Measurements from ENCODE around the gene GAB4. TPM values are rescaled to one million over a fixed set of nuclear protein-coding genes. Genes with fewer than 3 reads are reported as not detected.
"Not testable (repeated sequence)": the region's sequence is repeated elsewhere in the genome, so short reads cannot be mapped to it uniquely, and the experiment has no call there.

The GAB4 gene
- total RNA-seq, 4 donors from 2014 or later = not detected

DNA sequence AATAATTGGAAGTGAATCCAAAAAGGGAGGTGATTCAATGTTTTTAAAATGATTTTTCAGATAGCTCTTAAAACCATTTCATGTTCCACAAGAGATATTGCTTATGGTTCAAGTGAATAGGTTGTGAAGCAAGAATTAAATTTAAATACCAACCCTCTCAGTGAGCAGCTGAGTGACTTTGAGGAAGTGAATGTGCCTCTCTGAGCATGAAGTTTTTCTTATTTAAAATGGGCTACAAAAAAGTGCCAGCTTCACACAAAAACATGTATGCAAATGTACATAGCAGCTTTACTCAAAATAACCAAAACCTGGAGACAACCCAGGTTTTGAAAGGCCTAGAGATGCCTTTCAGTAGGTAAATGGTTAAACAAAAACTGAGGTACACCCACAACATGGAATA lies 35.5 kb upstream of the GAB4 start:
- TF ChIP-seq POLR2A (IDR thresholded peaks at IDR 0.05) = no peak
- TF ChIP-seq, protein P1, sequence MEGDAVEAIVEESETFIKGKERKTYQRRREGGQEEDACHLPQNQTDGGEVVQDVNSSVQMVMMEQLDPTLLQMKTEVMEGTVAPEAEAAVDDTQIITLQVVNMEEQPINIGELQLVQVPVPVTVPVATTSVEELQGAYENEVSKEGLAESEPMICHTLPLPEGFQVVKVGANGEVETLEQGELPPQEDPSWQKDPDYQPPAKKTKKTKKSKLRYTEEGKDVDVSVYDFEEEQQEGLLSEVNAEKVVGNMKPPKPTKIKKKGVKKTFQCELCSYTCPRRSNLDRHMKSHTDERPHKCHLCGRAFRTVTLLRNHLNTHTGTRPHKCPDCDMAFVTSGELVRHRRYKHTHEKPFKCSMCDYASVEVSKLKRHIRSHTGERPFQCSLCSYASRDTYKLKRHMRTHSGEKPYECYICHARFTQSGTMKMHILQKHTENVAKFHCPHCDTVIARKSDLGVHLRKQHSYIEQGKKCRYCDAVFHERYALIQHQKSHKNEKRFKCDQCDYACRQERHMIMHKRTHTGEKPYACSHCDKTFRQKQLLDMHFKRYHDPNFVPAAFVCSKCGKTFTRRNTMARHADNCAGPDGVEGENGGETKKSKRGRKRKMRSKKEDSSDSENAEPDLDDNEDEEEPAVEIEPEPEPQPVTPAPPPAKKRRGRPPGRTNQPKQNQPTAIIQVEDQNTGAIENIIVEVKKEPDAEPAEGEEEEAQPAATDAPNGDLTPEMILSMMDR (IDR thresholded peaks at IDR 0.05) = no peak
- H3K27ac ChIP-seq = no peak overlapping the region
- no peak overlapping the region for H3K4me3 ChIP-seq
- no peaks in the 10 kb centered on the region for H3K9me3 ChIP-seq
- H3K4me1 ChIP-seq = no peaks in the 10 kb centered on the region
- no peaks in the 10 kb centered on the region for H3K36me3 ChIP-seq
- DNase-seq = no peak
- no peaks in the 10 kb centered on the region for H3K27me3 ChIP-seq

DNA sequence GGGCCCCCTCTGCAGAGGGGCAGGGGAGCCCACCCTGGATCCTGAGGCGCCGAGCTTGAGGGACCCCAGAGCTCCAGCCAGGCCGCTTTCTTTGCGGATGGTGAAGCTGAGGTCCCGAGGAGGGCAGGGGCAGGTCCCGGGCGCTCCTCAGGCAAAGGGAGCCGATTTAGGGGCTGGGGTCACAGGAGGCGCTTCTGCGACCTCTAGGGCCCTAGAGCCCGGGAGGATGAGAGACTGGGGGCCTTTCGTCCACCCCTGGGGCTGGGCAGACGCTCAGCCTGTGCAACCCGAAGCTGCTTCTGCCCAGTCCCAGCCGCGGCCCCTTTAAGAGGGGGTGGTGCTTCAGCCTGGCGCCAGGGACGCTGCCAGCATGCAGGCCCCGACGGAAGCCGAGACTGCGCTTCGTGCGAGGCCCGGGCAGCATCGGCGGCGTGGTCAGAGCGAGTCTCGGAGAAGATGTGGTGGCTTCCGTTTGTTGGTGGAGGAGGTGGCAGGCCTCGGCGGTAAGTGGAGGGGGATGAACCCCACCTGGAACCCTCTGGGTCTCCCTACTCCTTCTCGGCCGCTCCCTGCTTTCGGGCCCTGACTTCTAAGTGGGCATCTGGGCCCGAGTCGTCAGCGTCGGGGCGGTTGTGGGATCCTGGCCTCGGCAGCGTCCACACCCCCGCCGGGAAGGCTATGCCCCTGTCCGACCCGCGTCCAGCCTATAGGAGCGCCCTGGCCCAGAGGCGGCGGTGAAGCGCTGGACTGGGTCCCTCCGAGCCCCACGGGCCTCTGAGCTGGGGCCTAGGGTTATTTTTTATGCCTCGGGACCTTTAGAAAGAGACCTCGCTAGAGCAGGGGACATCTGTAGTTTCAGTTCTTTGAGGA lies 29.1 kb upstream of the GAB4 start:
- H3K9me3 ChIP-seq, H3K27me3 ChIP-seq, H3K36me3 ChIP-seq, H3K4me1 ChIP-seq: not testable (repeated sequence)
- peak in 1 of 3 donors; percentile 20 for DNase-seq
- H3K27ac ChIP-seq = peak overlapping the region in 2 of 4 donors; percentile 61 to 68
- peak overlapping the region; percentile 26 to 50 (median 38) for H3K4me3 ChIP-seq

DNA sequence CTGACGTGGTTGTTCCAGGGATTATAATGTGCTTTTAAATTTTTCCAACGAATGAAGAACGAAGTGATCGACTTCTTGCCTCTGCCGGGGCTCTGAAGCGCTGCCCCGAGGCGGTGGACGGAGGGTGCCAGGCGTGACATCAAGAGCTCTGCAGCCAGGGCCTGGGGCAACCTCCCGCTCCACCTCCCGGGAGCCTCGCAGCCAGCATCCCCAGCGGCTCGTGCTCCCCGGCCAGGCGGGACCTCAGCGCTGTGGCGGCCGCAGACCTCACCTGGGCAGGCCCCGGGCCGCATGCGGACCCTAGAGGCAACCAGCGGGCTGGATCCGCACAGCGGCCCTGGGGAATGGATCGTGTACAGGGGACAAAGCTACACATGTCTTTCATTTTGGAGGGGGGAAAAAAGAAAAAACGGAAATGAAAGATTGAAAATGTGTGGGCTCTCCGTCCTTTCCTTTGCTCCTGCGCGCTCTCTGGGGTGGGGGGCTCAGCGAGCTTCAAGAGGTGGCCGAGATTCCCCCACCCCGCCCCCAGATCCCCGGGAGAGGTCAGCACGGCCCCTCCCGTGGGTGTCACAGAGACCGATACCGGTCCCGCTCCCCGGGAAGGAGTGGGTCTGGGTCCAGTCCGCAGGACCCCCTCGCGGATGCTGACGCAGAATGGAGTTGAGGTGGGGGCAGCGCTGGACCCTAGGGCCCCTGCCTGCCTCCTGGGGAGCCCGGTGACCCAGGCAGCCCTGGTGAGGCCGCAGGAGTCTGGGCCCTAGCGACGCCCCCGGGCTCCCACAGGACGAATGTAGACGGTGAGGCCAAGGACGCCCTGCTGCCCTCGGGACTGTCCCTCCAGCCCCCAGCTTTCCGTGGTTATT lies 28.2 kb upstream of the GAB4 start:
- Histone ChIP-seq H3K4me3 (peak overlapping the region; percentile 26 to 50 (median 36)), H3K27ac (peak overlapping the region in 2 of 4 donors; percentile 51 to 68)
- not testable (repeated sequence) for H3K36me3 ChIP-seq, H3K9me3 ChIP-seq, H3K4me1 ChIP-seq, H3K27me3 ChIP-seq
- DNase-seq = peak in 1 of 3 donors; percentile 22

DNA sequence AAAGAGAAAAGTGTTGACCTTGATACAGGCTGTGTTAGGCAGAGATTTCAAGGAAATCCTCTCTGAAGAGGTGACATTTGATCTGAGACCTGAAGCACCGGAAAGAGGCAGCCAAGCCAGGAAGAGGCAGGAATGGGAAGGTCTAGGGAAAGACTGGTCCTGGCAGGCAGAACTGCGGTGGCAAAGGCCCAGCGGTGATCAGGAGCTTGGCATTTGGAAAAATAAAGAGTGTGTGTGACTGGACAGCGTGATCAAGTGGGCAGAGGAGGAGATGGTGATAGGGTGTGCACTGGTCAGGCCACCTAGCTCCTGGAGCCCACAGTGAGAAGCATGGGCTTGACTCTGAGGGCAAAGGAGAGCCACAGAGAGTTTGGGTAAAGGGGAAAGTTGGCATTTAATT lies 27.2 kb upstream of the GAB4 start:
- no peak overlapping the region for H3K4me3 ChIP-seq
- H3K36me3 ChIP-seq = no peaks in the 10 kb centered on the region
- H3K27me3 ChIP-seq = peaks cover 0 to 3% of the 10 kb centered on the region in 2 donors
- no peak overlapping the region for H3K27ac ChIP-seq
- no peaks in the 10 kb centered on the region for H3K9me3 ChIP-seq
- no peaks in the 10 kb centered on the region for H3K4me1 ChIP-seq
- TF ChIP-seq POLR2A (IDR thresholded peaks at IDR 0.05) = no peak
- TF ChIP-seq, protein P1 (IDR thresholded peaks at IDR 0.05) = no peak
- no peak for DNase-seq

DNA sequence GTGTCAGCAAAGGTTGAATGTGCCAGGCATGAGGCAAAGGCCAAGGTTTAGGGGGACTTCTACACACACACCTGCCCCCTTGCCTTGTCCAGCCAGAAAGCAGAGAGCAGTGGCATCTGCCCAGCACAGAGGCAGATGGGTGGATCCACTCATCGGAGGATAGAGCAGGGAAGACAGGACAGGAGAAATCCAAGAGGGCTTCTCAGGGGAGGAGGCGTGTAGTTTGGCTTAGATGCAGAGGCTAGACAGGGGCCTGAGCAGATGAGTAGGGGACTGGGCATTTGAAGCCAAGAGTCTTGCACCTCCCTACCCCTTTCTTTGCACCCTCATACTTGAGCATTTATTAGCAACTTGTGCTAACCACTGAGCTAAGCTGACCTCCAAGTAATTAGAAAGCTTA lies 26.5 kb upstream of the GAB4 start:
- H3K27ac ChIP-seq, H3K27me3 ChIP-seq, H3K36me3 ChIP-seq, H3K4me3 ChIP-seq, DNase-seq, H3K9me3 ChIP-seq, H3K4me1 ChIP-seq: not testable (repeated sequence)

DNA sequence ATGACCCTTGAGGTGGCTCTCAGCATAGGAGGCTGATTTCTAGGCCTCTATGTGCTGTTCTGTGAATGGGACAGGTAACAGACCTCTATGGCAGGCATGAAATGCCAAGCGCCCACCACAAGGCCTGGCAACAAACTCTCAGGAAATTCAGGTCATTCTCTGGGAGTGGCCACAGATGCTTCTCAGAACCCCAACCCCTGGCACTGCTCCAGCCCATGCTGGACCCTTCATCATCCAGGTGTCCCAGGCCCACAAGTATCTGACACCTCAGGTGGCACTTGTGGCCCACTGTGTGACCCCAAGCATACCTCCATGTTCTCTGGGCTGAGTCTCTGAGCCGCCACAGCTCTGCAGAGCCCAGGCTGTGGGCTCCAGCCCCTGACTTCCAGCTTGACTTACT lies 24.3 kb upstream of the GAB4 start:
- not testable (repeated sequence) for H3K27me3 ChIP-seq, DNase-seq, H3K4me3 ChIP-seq, H3K36me3 ChIP-seq, H3K9me3 ChIP-seq, H3K4me1 ChIP-seq, H3K27ac ChIP-seq

DNA sequence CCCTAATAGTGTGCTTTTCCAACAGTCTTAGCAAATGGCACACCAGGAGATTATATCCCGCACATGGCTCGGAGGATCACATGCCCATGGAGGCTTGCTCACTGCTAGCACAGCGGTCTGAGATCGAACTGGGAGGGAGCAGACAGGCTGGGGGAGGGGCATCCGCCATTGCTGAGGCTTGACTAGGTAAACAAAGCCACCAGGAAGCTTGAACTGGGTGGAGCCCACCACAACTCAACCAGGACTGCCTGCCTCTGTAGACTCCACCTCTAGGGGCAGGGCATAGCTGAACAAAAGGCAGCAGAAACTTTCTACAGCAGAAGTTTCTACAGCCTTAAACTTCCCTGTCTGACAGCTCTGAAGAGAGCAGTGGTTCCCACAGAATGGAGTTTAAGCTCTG lies 16.4 kb upstream of the GAB4 start:
- H3K4me1 ChIP-seq, H3K36me3 ChIP-seq, DNase-seq, H3K9me3 ChIP-seq, H3K27ac ChIP-seq, H3K27me3 ChIP-seq, H3K4me3 ChIP-seq: not testable (repeated sequence)

DNA sequence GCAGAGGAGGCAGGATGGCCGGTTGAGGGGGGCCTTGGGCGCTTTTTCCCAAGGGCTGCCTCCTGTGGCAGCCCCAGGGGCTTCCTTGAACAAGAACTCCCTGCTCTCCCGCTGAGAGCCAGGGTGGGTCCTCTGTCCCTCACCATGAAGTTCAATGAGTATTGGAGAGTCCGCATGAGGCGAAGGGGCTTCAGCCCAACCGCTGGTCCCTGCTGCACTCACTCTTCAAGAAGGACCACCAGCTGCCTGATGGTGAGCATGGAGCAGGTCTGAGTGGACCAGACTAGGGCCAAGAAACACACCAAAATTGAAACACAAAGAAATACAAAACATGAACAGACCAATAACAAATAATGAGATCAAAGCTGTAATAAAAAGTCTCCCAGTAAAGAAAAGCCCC lies 7.5 kb upstream of the GAB4 start:
- H3K4me3 ChIP-seq, H3K9me3 ChIP-seq, DNase-seq, H3K27me3 ChIP-seq, H3K27ac ChIP-seq, H3K36me3 ChIP-seq, H3K4me1 ChIP-seq: not testable (repeated sequence)

DNA sequence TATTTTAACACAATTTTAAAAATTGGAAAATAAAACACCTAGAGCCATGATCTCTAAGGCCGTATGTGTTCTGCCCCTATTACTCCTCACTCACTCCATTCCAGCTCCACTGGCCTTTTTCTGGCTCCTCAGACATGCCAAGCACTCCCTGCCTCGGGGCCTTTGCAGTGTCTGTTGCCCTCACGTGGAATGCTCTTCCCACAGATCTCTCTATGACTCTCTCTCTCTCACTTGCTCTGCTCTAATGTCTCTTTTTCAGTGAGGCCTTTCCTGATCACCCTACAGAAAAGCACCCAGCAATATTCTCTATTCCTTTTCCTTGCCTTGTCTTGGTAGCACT lies 6.0 kb upstream of the GAB4 start:
- not testable (repeated sequence) for H3K4me3 ChIP-seq, DNase-seq, H3K4me1 ChIP-seq, H3K27me3 ChIP-seq, H3K9me3 ChIP-seq, H3K27ac ChIP-seq, H3K36me3 ChIP-seq
